MV-4-11 (cell line): ENCODE results near the gene COQ4.

Source experiments
- DNase-seq: peaks from one replicate; lab custom pipeline; 2025; lab: John Stamatoyannopoulos, UW

The COQ4 gene

DNA sequence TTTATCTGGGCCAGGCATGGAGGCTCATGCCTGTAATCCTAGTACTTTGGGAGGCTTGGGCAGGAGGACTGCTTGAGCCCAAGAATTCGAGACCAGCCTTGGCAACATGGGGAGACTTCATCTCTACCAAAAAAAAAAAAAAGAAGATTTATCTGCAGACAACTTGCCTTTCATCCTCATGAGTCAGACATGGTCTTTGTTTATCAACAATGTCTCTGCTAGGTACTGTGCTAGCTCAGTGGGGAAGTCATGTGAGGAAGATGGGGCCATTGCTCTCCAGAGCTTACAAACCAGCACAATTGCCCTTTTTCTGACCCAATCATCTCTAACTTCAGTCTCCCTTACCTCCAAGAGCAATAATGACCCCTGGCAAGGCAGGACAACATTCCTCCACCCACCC is 50.1 kb downstream of the COQ4 start:
- no peak for DNase-seq

DNA sequence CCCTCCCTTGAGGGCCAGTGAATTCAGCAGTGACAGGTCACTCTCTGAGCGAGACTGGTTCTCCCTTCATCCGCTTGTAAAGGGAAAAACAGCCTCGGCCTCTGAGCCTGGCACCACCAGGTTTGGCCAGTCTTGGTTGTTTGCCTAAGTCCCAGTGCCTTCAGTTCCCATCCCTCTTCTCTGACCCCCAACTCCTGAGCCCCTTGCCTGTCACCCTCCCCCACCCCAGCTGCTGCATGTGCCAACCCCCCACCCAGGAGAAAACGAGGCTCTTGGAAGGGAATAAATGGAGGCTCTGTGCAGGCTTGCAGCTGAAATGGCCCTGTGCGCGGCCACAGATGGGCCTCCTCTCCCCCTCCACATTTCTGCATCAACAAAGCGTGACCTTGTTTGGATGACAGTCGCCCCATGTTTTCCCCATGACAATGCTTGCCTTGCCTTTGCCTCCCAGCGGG is 51.6 kb downstream of the COQ4 start:
- no peak for DNase-seq

DNA sequence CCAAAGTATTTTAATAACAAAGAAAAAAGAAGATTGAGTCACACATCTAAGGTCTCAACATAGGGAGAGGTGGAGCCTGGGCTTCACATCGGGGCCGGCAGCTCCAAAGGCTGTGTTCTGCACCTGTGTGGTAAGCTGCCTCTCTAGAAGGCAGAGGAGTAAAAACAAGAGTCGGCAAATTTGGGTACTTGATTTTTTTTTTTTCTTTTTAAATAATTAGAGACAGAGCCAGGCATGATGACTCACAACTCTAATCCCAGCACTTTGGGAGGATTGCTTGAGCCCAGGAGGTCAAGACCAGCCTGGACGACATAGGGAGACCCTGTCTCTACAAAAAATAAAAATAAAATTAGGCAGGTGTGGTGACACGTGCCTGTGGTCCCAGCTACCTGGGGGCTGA is 53.2 kb downstream of the COQ4 start:
- no peak for DNase-seq

DNA sequence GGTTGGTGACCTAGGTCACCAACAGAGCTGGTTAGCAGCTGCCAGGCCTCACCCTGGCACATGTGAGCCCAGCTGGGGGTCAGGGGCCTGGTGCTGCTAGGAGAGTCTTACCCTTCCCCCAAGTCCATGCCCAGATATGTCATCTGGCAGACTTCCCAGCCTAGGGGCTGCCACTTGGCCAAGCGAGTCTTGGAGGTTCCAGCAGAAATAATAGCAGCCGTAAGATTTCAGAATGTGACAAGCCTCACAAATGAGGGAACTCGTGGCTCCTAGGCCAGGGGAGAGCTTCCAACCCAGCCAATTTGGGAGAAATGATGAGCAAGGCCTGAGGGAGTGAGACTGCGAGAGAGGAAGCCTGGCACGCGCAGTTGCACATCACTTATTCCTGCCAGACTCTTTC is 59.6 kb downstream of the COQ4 start:
- DNase-seq: no peak

DNA sequence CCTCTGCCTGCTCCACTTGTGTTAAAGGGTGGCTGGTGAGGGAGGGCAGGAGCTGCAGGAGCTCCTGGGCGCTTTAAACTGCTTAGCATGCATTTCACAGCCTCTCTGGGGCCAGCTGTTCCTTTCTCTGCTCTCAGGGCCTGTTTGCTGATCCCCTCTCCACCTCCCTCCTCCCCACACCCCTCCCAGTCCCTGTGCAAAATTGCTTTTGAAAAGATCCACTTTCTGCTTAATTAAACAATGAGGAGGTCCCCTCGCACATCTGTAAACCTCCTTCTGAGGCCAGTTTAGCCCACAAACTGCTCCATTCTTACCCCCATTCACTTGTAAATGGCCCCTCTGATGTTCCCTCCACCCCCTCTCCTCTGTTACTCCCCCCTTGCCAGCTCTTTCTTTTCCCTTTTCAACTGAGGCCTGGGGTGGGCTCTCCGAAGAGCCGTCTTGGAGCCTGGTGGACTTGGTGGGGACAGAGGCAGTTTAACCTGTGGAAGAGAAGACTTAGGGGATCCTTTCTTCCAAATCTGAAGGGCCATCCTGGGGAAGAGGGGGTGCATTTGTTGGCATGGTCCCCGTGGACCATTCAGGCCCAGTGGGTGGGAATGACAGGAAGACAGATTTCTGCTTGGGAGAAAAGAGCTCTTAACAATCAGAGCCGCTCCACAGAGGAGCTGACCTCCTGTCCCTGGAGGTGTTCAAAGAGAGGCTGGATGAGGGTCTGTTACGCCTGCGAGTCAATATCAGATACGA is 60.5 kb downstream of the COQ4 start:
- DNase-seq: no peak
